GM18502 (cell line): ENCODE data around the gene IQGAP2.
"Not testable (repeated sequence)": the region's sequence is repeated elsewhere in the genome, so short reads cannot be mapped to it uniquely, and the experiment has no call there.

Source experiments
- ATAC-seq: cut with Tn5 transposase; IDR thresholded peaks from one replicate; pipeline ENCODE4 v1.9.1; 2021; ENCODE audit warnings: mild to moderate bottlenecking; ENCODE audit not compliant: unreplicated experiment, poor library complexity

The IQGAP2 gene

GRCh38 chr5:76402886-76403765, at the start of gene IQGAP2:
Gene IQGAP2 (plus strand): TSS chr5:76403285. CDS start chr5:76403546, 261 bp downstream.
- peak; percentile 67 for ATAC-seq

- no peak for ATAC-seq
These were observed 46.2 kb upstream of the IQGAP2 start for GRCh38 chr5:76356887-76357286.

- ATAC-seq = no peak
These were observed 39.5 kb upstream of the IQGAP2 start for GRCh38 chr5:76363352-76364225.

- no peak for ATAC-seq
These were observed 38.9 kb upstream of the IQGAP2 start for GRCh38 chr5:76364226-76364589.

- no peak for ATAC-seq
These were observed 37.5 kb upstream of the IQGAP2 start for GRCh38 chr5:76365561-76365960.

GRCh38 chr5:76366596-76366995, 36.5 kb upstream of the IQGAP2 start:
- no peak for ATAC-seq

- peak; percentile 70 for ATAC-seq
These were observed 35.3 kb upstream of the IQGAP2 start for GRCh38 chr5:76367623-76368371.

GRCh38 chr5:76368941-76369340, 34.1 kb upstream of the IQGAP2 start:
- no peak for ATAC-seq

- ATAC-seq = not testable (repeated sequence)
These were observed 33.4 kb upstream of the IQGAP2 start for GRCh38 chr5:76369668-76370067.

GRCh38 chr5:76371960-76372322, 31.1 kb upstream of the IQGAP2 start:
- ATAC-seq = no peak

GRCh38 chr5:76372323-76373054, 30.6 kb upstream of the IQGAP2 start:
- ATAC-seq = no peak

- ATAC-seq = no peak
These were observed 26.8 kb upstream of the IQGAP2 start for GRCh38 chr5:76376148-76376865.

GRCh38 chr5:76376866-76377230, 26.2 kb upstream of the IQGAP2 start:
- ATAC-seq = no peak

GRCh38 chr5:76378355-76378754, 24.7 kb upstream of the IQGAP2 start:
- no peak for ATAC-seq

- no peak for ATAC-seq
These were observed 23.8 kb upstream of the IQGAP2 start for GRCh38 chr5:76379316-76379715.

- ATAC-seq = no peak
These were observed 23.2 kb upstream of the IQGAP2 start for GRCh38 chr5:76379855-76380254.

GRCh38 chr5:76380346-76381066, 22.6 kb upstream of the IQGAP2 start:
- ATAC-seq = no peak

GRCh38 chr5:76383126-76383832, 19.8 kb upstream of the IQGAP2 start:
- ATAC-seq = no peak
